ENCODE measurements around the gene SKP1. TPM values are rescaled to one million over a fixed set of nuclear protein-coding genes. Genes with fewer than 3 reads are reported as not detected.

Gene SKP1
- total RNA-seq, 1 experiment from 2014 or later = 220 TPM

DNA sequence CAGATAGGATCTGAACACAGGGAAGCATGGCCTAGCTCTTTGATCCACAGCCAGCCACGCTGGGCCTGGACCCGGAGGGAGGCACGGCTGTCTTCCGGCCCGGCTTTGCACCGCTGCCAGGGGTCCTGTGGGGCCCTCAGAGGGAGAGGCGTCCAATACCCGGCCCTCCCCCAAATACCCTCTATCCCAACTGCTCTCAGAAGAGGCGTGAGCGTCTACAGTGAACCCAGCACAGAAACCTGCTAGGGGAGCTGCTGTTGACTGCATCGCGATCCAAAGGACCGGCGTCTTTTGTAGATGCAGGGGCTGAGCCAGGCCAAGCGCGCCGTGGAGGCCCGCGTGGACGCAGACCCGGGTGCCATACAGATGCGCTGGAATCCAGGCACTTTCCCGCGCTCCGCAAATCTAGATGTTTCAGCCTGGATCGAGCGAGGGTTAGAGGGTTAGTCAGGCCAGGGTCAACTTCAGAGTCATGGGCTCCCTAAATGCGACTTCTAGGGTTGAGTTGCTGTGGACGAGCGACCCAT is 63.3 kb downstream of the SKP1 start:
- H3K4me3 ChIP-seq (ENCODE audit: low read length) = no peak overlapping the region
- H3K27ac ChIP-seq (ENCODE audit: low read length) = no peak overlapping the region
- no peak overlapping the region for H3K9ac ChIP-seq (ENCODE audit: low read length)
- peaks cover 2% of the 10 kb centered on the region; the same call in 1 of the 2 replicates for H3K4me1 ChIP-seq (ENCODE audit: insufficient read depth, low read length)
- ATAC-seq = no peak
- intact Hi-C loops (cut with micrococcal nuclease) = no loop called here
- ChIA-PET POLR2A (ENCODE audit: unreplicated experiment) (no interaction called here), CTCF (interaction anchor here (0.5 kb wide), 1 partner anchor 74 kb away, joined by 3 read pairs; no protein-coding TSS in a partner anchor)
- H4K20me1 ChIP-seq (ENCODE audit: low read length) = no peaks in the 10 kb centered on the region
- no peaks in the 10 kb centered on the region for H3K27me3 ChIP-seq (ENCODE audit: low read length)
- no peak for DNase-seq
- H3F3A ChIP-seq (ENCODE audit: low read length, unreplicated experiment) = no peaks in the 10 kb centered on the region
- TF ChIP-seq, protein P1, sequence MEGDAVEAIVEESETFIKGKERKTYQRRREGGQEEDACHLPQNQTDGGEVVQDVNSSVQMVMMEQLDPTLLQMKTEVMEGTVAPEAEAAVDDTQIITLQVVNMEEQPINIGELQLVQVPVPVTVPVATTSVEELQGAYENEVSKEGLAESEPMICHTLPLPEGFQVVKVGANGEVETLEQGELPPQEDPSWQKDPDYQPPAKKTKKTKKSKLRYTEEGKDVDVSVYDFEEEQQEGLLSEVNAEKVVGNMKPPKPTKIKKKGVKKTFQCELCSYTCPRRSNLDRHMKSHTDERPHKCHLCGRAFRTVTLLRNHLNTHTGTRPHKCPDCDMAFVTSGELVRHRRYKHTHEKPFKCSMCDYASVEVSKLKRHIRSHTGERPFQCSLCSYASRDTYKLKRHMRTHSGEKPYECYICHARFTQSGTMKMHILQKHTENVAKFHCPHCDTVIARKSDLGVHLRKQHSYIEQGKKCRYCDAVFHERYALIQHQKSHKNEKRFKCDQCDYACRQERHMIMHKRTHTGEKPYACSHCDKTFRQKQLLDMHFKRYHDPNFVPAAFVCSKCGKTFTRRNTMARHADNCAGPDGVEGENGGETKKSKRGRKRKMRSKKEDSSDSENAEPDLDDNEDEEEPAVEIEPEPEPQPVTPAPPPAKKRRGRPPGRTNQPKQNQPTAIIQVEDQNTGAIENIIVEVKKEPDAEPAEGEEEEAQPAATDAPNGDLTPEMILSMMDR (conservative IDR thresholded peaks at IDR 0.05; ENCODE audit: low read depth, low read length) = no peak
- TF ChIP-seq EZH2 (IDR thresholded peaks at IDR 0.05; ENCODE audit: low read length, unreplicated experiment) (no peak), EZH2phosphoT487 (IDR thresholded peaks at IDR 0.05; ENCODE audit: borderline replicate concordance, low read length) (no peak)
- no TSS peak for BruUV-seq (replicated peaks)
- no peaks in the 10 kb centered on the region for H3K9me2 ChIP-seq (replicated peaks; ENCODE audit: low read length)
- H3K36me3 ChIP-seq (ENCODE audit: low read depth, low read length) = no peaks in the 10 kb centered on the region
- no peak overlapping the region for H3K4me2 ChIP-seq (ENCODE audit: low read length)
- no peak overlapping the region for H2AFZ ChIP-seq (ENCODE audit: low read length)
- no peaks in the 10 kb centered on the region for H3K79me2 ChIP-seq (ENCODE audit: low read length)
- H3K9me3 ChIP-seq (ENCODE audit: low read length) = no peaks in the 10 kb centered on the region

DNA sequence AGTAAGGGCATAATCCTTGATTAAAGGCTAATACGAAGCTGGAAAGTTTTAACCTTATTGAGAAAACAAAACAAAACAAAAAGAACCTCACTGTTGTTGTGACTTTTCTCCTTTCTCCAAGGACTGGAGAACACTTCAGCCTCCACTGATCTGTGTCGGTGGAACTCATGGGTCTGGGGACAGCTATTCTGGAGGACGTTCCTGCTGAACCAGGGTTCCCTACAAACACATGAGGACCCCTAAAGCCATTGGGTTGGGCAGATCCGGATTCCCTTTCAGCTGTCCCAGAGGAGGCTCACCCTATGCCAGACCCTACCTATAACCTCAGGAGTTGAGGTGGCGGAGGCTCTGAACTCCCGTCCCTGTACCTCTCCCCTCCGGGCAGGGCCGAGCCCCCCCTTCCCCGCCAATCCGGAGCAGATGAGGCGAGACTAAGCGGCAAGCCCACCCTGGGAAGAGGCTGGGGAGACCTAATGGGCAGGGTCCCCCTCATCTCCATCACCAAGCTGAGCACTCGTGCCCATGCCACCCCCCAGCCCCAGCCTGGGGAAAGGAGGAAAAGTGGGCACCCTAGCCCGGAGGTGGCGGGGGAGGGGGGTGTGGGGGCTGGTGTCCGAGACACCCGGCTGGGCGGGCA is 63.9 kb downstream of the SKP1 start:
- intact Hi-C loops (cut with micrococcal nuclease) = no loop called here
- H3K79me2 ChIP-seq (ENCODE audit: low read length) = no peaks in the 10 kb centered on the region
- no peak overlapping the region for H3K4me2 ChIP-seq (ENCODE audit: low read length)
- TF ChIP-seq EZH2phosphoT487 (IDR thresholded peaks at IDR 0.05; ENCODE audit: borderline replicate concordance, low read length) (no peak), EZH2 (IDR thresholded peaks at IDR 0.05; ENCODE audit: low read length, unreplicated experiment) (no peak)
- H3K4me3 ChIP-seq (ENCODE audit: low read length) = no peak overlapping the region
- no peaks in the 10 kb centered on the region for H3K27me3 ChIP-seq (ENCODE audit: low read length)
- no peaks in the 10 kb centered on the region for H3F3A ChIP-seq (ENCODE audit: low read length, unreplicated experiment)
- DNase-seq (no peak), ATAC-seq (no peak)
- POLR2A ChIA-PET (ENCODE audit: unreplicated experiment) = no interaction called here
- no peak overlapping the region for H2AFZ ChIP-seq (ENCODE audit: low read length)
- H3K4me1 ChIP-seq (ENCODE audit: insufficient read depth, low read length) = peaks cover 2% of the 10 kb centered on the region; the same call in 1 of the 2 replicates
- no peaks in the 10 kb centered on the region for H3K9me2 ChIP-seq (replicated peaks; ENCODE audit: low read length)
- H4K20me1 ChIP-seq (ENCODE audit: low read length) = no peaks in the 10 kb centered on the region
- no peaks in the 10 kb centered on the region for H3K9me3 ChIP-seq (ENCODE audit: low read length)
- no TSS peak for BruUV-seq (replicated peaks)
- no peaks in the 10 kb centered on the region for H3K36me3 ChIP-seq (ENCODE audit: low read depth, low read length)
- CTCF ChIA-PET = interaction anchor here (0.5 kb wide), 1 partner anchor 73 kb away, joined by 3 read pairs; no protein-coding TSS in a partner anchor
- no peak overlapping the region for H3K9ac ChIP-seq (ENCODE audit: low read length)
- no peak overlapping the region for H3K27ac ChIP-seq (ENCODE audit: low read length)

DNA sequence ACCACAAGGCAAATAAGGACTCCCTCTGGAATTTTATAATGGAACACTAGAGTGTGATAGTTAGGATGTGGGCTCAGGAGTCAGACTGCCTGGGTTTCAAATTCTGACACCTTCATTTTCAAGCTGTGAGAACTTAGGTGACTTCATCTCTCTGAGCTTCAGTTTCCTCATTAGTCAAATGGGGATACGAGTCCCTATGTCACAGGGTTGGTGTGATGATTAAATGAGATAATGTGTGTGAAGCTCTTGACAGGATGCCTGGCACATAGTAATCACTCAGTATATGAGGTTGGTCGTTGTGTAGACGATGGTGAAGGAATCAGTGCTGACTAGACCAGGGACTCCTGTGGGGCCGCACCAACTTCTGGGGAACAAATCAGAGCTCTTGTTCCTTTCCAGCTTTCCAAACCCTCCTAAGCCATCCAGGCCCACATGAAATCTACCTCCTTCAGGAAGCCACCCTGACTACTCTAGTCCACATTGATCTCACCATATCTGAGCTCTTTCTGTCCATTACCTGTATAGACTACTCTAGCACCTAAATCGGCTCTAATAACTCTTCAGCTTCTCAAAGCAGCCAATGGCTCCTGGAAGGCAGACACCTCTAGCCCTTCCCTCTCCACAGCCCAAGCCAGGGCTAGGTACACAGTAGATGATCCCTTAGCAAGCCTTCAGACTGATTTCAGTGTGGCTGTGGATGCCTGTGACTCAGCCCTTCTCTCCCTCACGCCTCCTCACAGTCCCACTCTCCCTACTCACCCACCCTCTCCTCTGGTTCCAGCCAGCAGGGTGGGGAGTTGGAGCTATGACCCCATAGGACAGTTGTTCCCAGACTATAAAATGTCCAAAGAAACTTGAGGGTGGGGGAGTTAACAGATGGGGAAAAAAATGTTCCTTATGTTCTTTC is 64.8 kb downstream of the SKP1 start:
- no TSS peak for BruUV-seq (replicated peaks)
- no peak for TF ChIP-seq EZH2 (IDR thresholded peaks at IDR 0.05; ENCODE audit: low read length, unreplicated experiment)
- TF ChIP-seq, protein P1 (conservative IDR thresholded peaks at IDR 0.05; ENCODE audit: low read depth, low read length) = no peak
- no peak for TF ChIP-seq EZH2phosphoT487 (IDR thresholded peaks at IDR 0.05; ENCODE audit: borderline replicate concordance, low read length)
- no peaks in the 10 kb centered on the region for H3K36me3 ChIP-seq (ENCODE audit: low read depth, low read length)
- H3K4me1 ChIP-seq (ENCODE audit: insufficient read depth, low read length) = peaks cover 2% of the 10 kb centered on the region; the same call in 1 of the 2 replicates
- no peaks in the 10 kb centered on the region for H3K9me2 ChIP-seq (replicated peaks; ENCODE audit: low read length)
- POLR2A ChIA-PET (ENCODE audit: unreplicated experiment) = interaction anchor here (0.6 kb wide), 1 partner anchor 64 kb away, joined by 7 read pairs; no protein-coding TSS in a partner anchor
- DNase-seq (no peak), ATAC-seq (no peak)
- intact Hi-C loops (cut with micrococcal nuclease) = no loop called here
- no peaks in the 10 kb centered on the region for H3K27me3 ChIP-seq (ENCODE audit: low read length)
- no peaks in the 10 kb centered on the region for H3K9me3 ChIP-seq (ENCODE audit: low read length)
- CTCF ChIA-PET = interaction anchor here (1.0 kb wide), 1 partner anchor 10 kb away, joined by 5 read pairs; no protein-coding TSS in a partner anchor
- H3K27ac ChIP-seq (ENCODE audit: low read length) = no peak overlapping the region
- no peaks in the 10 kb centered on the region for H3K79me2 ChIP-seq (ENCODE audit: low read length)
- no peak overlapping the region for H3K9ac ChIP-seq (ENCODE audit: low read length)
- H3K4me2 ChIP-seq (ENCODE audit: low read length) = no peak overlapping the region
- H4K20me1 ChIP-seq (ENCODE audit: low read length) = no peaks in the 10 kb centered on the region
- no peak overlapping the region for H2AFZ ChIP-seq (ENCODE audit: low read length)
- H3F3A ChIP-seq (ENCODE audit: low read length, unreplicated experiment) = no peaks in the 10 kb centered on the region
- no peak overlapping the region for H3K4me3 ChIP-seq (ENCODE audit: low read length)

Data from PC-3 (cell line).